HK-2 (cell line): Measurements from ENCODE around the gene CACNG5.

ENCODE experiments used
- DNase-seq: peaks from one replicate; pipeline ENCODE4 v3.0.0-alpha.2; 2018; ENCODE audit not compliant: unreplicated experiment

The CACNG5 gene

DNA sequence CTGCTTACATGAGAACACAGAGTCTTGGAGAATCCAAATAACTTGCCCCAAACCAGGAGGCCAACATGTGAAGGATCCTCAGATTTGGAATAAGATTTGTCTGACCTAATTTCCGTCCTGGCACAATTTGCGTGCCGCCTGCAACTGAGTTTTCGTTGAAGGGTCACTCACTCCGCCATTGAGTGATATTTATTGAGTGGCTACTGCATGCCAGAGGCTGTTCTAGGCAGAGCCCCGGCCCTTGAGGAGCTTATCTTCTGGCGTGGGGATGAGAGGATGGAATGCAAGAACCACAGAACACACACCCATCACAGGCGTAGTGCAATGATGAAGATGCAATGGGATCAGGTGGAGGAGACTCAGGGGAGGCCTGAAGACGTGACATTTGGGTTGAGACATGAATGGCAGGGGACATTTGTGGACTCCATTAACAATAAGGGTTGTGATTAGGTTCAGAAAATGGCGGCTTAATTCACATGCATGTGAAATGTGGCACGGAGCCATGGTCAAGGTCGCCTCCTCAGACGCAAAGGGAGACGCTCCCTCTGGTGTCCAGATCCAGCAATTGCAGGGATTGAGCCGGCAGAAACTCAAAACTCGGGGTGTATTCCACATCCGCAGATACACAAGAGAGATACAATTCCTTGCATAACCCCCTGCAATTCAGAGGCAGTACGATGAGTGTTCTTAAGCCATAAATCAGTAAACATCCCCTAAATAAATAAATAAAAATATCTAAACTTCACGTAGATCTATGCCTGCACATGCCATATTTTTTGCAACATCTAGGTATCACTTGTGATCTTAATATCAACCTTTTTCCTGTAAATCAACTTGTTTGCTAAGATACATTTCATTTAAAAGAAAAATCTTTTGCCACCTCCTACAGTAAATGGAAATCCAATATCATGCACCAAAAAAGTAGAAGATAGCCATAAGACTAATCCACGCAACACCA is 71.7 kb downstream of the CACNG5 start:
- peak; percentile 71 for DNase-seq

DNA sequence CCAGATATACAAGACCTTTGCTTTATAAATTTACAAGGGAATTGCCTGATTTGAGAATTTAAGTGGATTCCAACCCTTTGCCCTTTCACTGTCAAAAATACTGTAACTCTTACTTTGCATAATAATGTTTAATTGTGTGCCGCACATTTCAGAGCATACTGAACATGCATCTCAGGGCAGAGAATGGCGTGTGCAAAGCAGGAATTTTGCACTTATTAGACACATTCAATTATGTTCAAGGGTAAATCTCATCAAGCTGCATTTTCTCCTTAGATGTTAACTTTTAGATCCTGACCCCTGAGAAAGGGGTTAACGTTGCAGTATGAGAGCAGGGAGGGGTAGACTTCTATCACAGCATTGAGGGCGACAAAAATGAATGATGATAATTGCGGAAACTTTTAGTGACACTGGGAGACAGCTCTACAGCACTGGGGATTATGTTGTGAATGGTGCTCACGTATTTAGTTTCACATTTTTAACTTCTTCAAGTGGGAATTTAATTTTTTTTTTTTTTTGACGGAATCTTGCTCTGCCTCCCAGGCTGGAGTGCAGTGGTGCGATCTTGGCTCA is 75.0 kb downstream of the CACNG5 start:
- DNase-seq = no peak

DNA sequence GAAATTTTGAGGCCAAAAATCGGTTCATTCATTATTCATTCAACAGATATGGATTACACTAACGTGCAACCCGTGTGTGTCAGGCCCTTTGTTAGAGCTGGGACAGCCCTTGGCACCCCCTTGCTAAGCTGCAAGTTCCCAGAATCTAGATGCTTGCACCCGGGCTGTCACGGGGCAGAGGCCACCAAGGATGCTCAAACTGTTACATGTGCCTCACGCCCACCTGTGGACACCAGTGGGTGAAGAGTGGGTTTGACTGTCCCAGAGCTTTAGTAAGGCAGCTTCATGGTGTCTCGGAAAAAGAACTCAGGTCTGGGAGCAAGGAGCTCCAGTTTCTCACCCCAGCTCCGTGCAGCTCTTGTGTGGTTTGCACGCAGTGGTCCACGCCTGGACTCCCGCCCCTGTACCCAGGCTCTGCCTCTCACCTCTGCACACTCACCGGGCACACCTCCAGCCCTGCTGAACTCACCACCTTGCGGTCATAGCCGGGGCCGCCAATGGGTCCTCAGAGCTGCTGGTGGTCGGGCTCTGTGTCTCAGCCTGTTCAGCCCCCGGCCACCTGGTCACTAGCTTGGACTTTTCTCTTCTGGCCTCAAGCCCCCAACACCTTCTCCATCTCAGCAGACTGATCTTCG is 75.9 kb downstream of the CACNG5 start:
- no peak for DNase-seq

DNA sequence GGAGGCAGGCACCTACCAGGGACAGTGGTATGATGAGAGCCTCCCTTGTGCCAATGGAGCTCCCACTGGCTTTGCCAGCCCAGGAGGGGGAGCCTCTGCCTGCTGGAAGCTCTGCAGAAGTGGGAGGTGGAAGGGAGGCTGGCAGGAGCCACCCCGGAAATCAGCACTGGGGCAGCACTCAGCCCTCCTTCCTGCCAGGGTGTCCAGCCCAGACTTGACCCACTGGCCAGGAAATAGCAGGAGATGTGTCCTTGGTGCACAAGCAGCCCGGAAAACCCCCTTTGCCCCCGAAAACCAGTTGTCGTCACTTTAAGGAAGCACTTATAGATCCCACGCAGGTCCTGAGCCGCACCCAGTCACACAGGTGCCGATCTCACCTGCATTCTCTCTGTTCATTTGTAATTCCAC is 80.3 kb downstream of the CACNG5 start:
- DNase-seq = peak; percentile 32

DNA sequence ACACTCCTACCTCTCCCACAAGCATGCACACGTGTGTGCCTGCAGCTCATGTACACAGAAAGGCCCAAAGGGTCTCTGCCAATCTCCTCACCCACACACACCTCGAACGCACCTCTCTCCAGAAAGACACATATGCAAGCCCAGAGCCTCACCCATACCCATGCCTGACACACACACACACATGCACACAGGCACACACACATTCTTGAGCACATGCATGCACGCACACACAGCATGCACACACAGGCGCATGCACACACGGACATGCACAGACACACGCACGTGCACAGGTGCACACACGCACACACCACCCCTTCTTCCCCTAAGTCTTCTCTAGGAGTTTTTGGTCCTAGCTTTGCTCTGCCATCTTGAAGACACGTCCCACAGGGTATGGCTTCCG is 80.9 kb downstream of the CACNG5 start:
- DNase-seq = no peak

DNA sequence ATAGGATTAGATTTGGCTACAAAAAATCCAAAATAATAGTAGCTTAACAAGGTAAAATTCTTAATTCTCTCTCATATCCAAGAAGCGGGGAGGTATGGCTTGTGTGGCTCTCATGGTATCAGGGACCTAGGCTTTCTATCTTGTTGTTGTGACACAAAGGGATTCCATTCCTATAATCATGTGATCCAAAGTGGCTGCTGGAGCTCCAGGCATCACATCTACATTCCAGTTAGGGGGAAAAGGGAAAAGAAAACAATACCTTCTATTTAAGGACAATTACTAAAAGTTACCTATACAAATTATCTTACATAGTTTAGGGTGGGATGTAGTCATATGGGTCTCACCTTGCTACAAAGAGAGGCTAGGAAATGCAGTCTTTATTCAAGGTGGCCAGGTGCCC is 82.0 kb downstream of the CACNG5 start:
- no peak for DNase-seq

DNA sequence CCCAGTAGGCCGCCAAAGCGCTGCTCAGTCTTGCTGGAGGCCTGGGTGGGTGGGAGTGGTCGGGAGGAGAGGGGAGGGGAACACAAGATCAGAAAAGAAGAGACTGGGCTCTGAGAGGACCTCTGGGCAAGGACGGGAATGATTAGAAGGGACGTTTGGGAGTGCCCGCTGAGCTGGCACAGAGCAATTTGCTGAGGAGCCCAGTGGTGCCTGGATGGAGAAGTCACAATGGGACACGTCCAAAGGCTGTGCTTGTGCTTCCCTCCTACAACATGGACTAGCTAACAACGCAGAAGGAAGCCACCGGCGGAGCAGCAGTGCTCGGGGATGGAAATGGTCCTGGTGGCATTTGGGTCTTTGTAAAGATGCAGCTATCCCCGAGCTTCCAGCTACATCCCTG is 84.0 kb downstream of the CACNG5 start:
- no peak for DNase-seq

DNA sequence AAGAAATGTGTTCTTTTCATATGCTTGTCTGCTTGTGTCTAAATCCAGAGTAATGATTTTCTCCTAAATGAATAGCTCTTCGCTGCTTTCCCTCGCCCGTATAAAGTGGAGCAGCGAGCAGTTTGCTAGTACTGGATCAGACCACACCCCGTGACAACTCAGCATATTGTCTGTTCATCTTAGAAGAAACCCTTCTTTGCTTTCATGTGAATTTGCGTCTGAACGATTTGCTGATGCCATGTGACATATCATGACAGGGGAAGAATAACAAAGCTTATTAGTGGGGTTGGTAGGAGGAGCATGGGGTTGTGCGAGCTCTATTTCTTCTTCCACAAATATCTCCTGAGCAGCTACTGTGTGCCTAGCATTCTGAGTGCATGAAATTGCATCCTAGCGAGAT is 85.5 kb downstream of the CACNG5 start:
- DNase-seq = no peak

DNA sequence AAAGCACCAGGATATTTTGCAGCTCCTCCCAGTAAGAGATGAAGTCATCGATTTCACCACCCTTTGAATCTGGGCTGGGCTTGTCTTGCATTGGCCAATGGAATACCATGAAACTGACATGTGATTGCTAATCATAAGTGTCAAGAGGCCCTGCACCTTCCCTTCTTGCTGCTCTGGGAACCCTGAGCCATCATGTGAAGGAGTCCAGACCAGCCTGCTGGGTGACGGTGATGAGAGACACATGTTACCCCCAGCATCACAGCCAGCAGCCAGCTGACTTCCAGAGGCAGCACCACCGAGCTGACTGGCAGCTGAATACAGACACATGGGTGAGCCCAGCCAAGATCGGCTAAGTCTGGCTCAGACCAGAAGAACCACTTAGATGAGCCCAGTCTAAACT is 86.0 kb downstream of the CACNG5 start:
- no peak for DNase-seq

DNA sequence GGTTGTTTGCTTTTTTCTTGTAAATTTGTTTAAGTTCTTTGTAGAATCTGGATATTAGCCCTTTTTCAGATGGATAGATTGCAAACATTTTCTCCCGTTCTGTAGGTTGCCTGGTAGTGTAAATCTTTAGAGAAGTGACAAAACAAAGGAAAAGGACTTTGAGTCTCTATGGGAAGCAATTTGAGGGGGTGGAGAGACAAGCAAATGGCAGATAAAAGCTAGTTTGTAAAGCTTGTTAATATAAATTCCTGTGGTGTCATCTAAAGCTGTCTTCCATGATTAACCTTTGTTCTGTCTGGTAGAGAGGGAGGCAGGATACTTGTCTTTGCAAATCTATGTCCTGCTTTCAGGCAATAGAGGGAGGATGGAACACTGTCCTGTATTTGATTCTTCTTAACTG is 89.0 kb downstream of the CACNG5 start:
- DNase-seq = no peak

DNA sequence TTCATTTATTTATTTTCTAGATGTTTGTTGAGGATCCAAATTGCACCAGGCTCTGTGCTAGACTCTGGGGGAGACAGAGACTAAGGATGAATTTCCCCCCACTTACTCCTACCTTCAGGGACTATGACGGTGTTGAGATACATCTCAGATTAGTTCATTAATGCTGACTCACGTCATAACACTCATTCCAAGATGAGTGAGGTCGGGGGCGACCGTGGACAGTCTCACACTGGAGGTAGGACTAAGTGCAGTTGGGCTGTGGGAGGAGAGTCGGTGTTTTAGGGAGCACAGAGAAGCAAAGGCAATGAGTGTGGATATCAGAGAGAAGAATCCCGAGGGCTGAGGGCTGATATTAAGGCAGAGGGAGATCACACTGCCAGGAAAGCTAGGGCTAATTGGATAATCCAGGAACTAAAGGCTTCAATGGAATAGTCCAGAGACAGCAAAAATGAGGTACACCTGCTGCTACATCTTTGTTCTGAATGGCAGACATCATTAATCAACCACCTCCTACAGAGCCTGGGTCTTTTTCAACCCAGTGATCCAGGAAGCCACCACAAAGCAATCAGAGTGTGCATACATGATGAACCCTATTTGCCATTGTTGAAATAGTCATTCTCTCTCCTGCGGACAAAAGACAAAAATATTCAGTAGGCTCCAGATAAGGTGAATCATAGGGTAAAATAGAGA is 91.0 kb downstream of the CACNG5 start:
- DNase-seq = no peak

DNA sequence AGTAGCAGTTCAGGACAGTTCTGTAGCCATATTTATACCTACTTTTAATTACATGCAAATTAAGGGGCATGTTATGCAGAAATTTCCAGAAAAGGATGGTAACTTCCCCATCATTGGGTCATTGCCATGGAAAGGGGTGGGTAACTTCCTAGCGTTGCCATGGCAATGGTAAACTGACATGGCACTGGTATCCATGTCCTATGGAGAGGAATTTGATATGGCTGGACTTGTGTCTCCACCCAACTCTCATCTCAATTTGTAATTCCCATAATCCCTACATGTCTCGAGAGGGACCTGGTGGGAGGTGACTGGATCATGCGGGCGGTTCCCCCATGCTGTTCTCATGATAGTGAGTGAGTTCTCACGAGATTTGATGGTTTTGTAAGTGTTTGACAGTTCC is 94.0 kb downstream of the CACNG5 start:
- no peak for DNase-seq

DNA sequence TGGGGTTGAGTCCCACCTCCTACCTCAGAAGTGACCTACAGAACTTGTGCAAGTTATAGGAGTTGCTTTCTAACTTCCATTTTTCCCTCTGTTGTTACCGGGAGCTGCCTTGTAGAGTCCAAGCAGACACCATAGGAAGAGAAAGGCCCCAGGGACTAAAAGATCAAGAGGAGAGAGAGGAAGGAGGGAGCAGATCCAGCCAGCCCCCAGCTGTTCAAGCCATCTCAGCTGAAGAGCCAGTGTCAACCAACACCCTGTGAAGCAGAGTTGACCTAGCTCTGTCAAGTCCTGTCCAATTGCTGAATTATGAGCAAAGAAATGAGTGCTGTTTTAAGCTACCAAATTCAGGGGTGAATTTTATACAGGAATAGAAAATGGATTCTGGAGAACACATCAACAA is 94.7 kb downstream of the CACNG5 start:
- DNase-seq = no peak

DNA sequence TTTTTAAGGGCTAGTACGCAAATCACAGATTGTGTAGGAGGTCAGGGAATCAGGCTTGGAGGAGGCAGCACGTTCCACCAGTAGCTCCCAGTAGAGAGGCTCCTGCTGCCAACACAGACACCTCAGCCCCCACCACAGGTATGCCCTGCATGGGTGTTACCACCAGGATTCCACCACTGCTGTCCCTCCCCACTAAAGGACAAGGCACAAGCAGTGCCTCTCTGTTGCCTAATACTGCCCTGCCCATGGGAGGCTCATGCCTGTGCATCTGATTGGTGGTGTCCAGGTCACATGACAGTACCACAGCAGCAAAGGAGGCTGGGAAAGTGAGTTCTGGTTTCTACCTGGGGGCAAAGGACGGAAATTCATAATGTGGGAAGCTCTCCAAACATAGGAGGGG is 96.0 kb downstream of the CACNG5 start:
- no peak for DNase-seq

DNA sequence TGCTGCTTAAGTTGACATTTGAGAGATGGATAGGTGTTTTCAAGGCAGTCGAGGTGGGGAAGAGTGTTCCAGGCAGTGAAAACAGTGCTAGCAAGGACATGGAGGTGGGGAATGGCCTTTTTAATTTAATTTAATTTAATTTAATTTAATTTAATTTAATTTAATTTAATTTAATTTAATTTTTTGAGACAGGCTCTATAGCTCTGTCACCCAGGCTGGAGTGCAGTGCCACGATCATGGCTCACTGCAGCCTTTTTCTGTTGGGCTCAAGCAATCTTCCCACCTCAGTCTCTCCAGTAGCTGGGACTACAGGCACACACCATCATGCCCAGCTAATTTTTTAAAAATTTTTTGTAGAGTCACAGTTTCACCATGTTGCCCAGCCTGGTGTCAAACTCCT is 97.4 kb downstream of the CACNG5 start:
- no peak for DNase-seq

DNA sequence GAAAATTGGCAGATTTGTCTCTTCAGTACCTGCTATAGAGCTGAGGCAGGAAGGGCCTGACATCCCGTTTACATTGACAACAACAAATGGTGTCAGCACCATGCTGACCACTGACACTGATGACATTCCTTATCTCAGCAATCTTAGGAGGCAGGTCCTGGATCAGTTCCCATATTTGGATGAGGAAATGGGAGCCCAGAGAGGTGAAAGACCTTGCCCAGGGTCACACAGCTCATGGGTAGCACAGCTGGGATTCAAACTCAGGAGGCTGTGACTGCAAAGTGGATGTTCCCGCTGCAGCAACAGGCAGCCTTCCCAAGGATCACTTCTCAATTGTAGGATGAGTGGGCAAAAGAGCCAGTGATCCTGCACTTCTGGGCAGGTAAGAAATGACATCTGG is 99.1 kb downstream of the CACNG5 start:
- no peak for DNase-seq
